Stomach (tissue), 9 donors: Measurements from ENCODE around the gene OFD1. TPM values are rescaled to one million over a fixed set of nuclear protein-coding genes. Genes with fewer than 3 reads are reported as not detected.

Source experiments
- DNase-seq, 2 donors: peaks; one replicate each; pipeline versions ENCODE4 v3.0.0 to v3.0.0-alpha.2; 2013 to 2019
- H3K27ac ChIP-seq, 5 donors: fragments of 200-600 bp in 4 of 5; sonication (generic) in 4 of 5; one replicate each; pipeline ENCODE4 v1.5.1; 2013 to 2019; ENCODE audit warnings: mild to moderate bottlenecking in 1 of 5, moderate library complexity in 1 of 5
- H3K27me3 ChIP-seq, 3 donors: fragments of 200-600 bp; sonication (generic); one replicate each; pipeline ENCODE4 v1.5.1; 2017 to 2019; ENCODE audit warnings: mixed run types in 1 of 3
- H3K36me3 ChIP-seq, 4 donors: fragments of 200-600 bp; sonication (generic); 1 replicate in 3 of 4; 2 replicates in 1 of 4; pipeline ENCODE4 v1.5.1; 2016 to 2019
- H3K4me1 ChIP-seq, 4 donors: fragments of 200-600 bp; sonication (generic); one replicate each; pipeline ENCODE4 v1.5.1; 2016 to 2019
- H3K4me3 ChIP-seq, 4 donors: fragments of 200-600 bp; sonication (generic) in 3 of 4; one replicate each; pipeline ENCODE4 v1.5.1; 2016 to 2019; ENCODE audit warnings: mild to moderate bottlenecking in 1 of 4
- H3K9me3 ChIP-seq, 4 donors: fragments of 200-600 bp; sonication (generic); one replicate each; pipeline ENCODE4 v1.5.1; 2016 to 2019
- CTCF ChIP-seq, 7 experiments: fragments of 450-650 bp in 4 of 7; fragments of 200-600 bp in 3 of 7; sonication (generic) in 3 of 7; IDR thresholded peaks; one replicate each; pipeline ENCODE4 v1.5.1; 2016 to 2019; ENCODE audit warnings: antibody characterized with exemption in 7 of 7, control low read depth in 2 of 7, mild to moderate bottlenecking in 1 of 7
- EP300 ChIP-seq: sonication (generic); formaldehyde crosslinking; IDR thresholded peaks from one replicate; pipeline ENCODE4 v1.6.1; 2017; ENCODE audit warnings: antibody characterized with exemption
- POLR2A ChIP-seq, 4 donors: fragments of 450-650 bp; IDR thresholded peaks; one replicate each; pipeline ENCODE4 v1.6.1; 2016; ENCODE audit warnings: antibody characterized with exemption in 4 of 4, control low read depth in 2 of 4, mild to moderate bottlenecking in 1 of 4, moderate library complexity in 1 of 4
- POLR2AphosphoS5 ChIP-seq, 3 donors: sonication (generic); formaldehyde crosslinking; IDR thresholded peaks; one replicate each; pipeline ENCODE4 v1.6.1; 2016; ENCODE audit warnings: antibody characterized with exemption in 3 of 3
- WGBS, 5 donors: extraction: QIAGEN DNeasy Blood & Tissue Kit in 3 of 5; methylation state at CpG; one replicate each; pipeline versions ENCODE4 v1.1.5 to v1.1.7; 2013 to 2018; 5-methylcytosine and 5-hydroxymethylcytosine counted together
- intact Hi-C: fragments of 100-400 bp; cut with DNase I; formaldehyde crosslinking; loops from one replicate; pipeline ENCODE4 v1.15.1; 2023; ENCODE audit warnings: low total_unique reads
- polyA plus RNA-seq, 3 donors: library from polyadenylated mRNA; stranded (reverse); fragments of 200-250 nt; gene quantifications; one replicate each; pipeline ENCODE4 v1.2.3, GENCODE V29; 2013
- total RNA-seq, 5 donors: library from RNA; depleted of rRNA; stranded (reverse); fragments of >200 nt; gene quantifications; one replicate each; pipeline versions ENCODE4 v1.1.0 to v1.2.3, GENCODE V29; 2014 to 2016
- donor health status: healthy with polysubstance abuse.
- donor health status: Bipolar disorder and iron deficiency.
- donor health status: healthy.

OFD1 gene
- total and polyA plus RNA-seq, 8 donors, result 15.6 to 144 (median 49.5) TPM

- Histone ChIP-seq H3K27ac (no peak overlapping the region), H3K9me3 (no peaks in the 10 kb centered on the region)
Observed at GRCh38 chrX:13775837-13776236, 41.3 kb downstream of the OFD1 start.

GRCh38 chrX:13776387-13776786 is 41.8 kb downstream of the OFD1 start:
- Histone ChIP-seq H3K4me1 (no peaks in the 10 kb centered on the region), H3K27ac (no peak overlapping the region), H3K27me3 (no peaks in the 10 kb centered on the region), H3K4me3 (no peak overlapping the region), H3K9me3 (no peaks in the 10 kb centered on the region), H3K36me3 (peaks cover 0 to 30% (median 27%) of the 10 kb centered on the region in 4 donors)
- intact Hi-C loops, result no loop called here
- TF ChIP-seq EP300, result no peak
- TF ChIP-seq POLR2A (IDR thresholded peaks at IDR 0.05), result no peak
- TF ChIP-seq POLR2AphosphoS5 (IDR thresholded peaks at IDR 0.05), result no peak
- TF ChIP-seq CTCF (IDR thresholded peaks at IDR 0.05), result no peak
- DNase-seq, result no peak
- 55 to 76% (median 72%) methylated on average over 4 of the region's 4 CpGs for WGBS, 5 donors

More at GRCh38 chrX:13775837-13776236, 41.3 kb downstream of the OFD1 start:
- no peaks in the 10 kb centered on the region for H3K4me1 ChIP-seq
- 85 to 98% (median 90%) methylated on average over 3 of the region's 3 CpGs for WGBS, 5 donors
- H3K4me3 ChIP-seq, result no peak overlapping the region
- peaks cover 0 to 36% (median 28%) of the 10 kb centered on the region in 4 donors for H3K36me3 ChIP-seq
- TF ChIP-seq EP300 (no peak), POLR2AphosphoS5 (IDR thresholded peaks at IDR 0.05) (no peak), CTCF (IDR thresholded peaks at IDR 0.05) (no peak), POLR2A (IDR thresholded peaks at IDR 0.05) (no peak)
- no peaks in the 10 kb centered on the region for H3K27me3 ChIP-seq
- no peak for DNase-seq
- intact Hi-C loops, result no loop called here

GRCh38 chrX:13778916-13779315 is 44.4 kb downstream of the OFD1 start:
- no peak for TF ChIP-seq EP300
- H3K4me1 ChIP-seq, result no peaks in the 10 kb centered on the region
- DNase-seq, result peak in 1 of 2 donors; percentile 23
- no peaks in the 10 kb centered on the region for H3K9me3 ChIP-seq
- WGBS, 5 donors, result 38 to 65% (median 43%) methylated on average over 2 of the region's 2 CpGs
- intact Hi-C loops, result no loop called here
- H3K27ac ChIP-seq, result no peak overlapping the region
- no peak overlapping the region for H3K4me3 ChIP-seq
- H3K27me3 ChIP-seq, result no peaks in the 10 kb centered on the region
- peaks cover 0 to 29% (median 25%) of the 10 kb centered on the region in 4 donors for H3K36me3 ChIP-seq

- 66 to 72% (median 70%) methylated on average over 7 of the region's 7 CpGs for WGBS, 5 donors
- no peak for DNase-seq
- Histone ChIP-seq H3K4me3 (no peak overlapping the region), H3K36me3 (peaks cover 0 to 9% (median 5%) of the 10 kb centered on the region in 4 donors), H3K27ac (no peak overlapping the region), H3K4me1 (no peaks in the 10 kb centered on the region), H3K9me3 (no peaks in the 10 kb centered on the region), H3K27me3 (peaks cover 0 to 2% (median 0%) of the 10 kb centered on the region in 3 donors)
- TF ChIP-seq POLR2AphosphoS5 (IDR thresholded peaks at IDR 0.05) (no peak), EP300 (no peak), CTCF (IDR thresholded peaks at IDR 0.05) (no peak), POLR2A (IDR thresholded peaks at IDR 0.05) (no peak)
- intact Hi-C loops, result no loop called here
Observed at GRCh38 chrX:13780868-13781427, 46.4 kb downstream of the OFD1 start.

- Histone ChIP-seq H3K36me3 (no peaks in the 10 kb centered on the region), H3K4me1 (no peaks in the 10 kb centered on the region), H3K4me3 (no peak overlapping the region), H3K27me3 (peaks cover 0 to 7% (median 0%) of the 10 kb centered on the region in 3 donors), H3K9me3 (no peaks in the 10 kb centered on the region), H3K27ac (no peak overlapping the region)
- DNase-seq, result no peak
- no peak for TF ChIP-seq CTCF (IDR thresholded peaks at IDR 0.05)
- no peak for TF ChIP-seq EP300
- TF ChIP-seq POLR2A (IDR thresholded peaks at IDR 0.05), result no peak
- TF ChIP-seq POLR2AphosphoS5 (IDR thresholded peaks at IDR 0.05), result no peak
- 51 to 69% (median 61%) methylated on average over 7 to 8 of the region's 8 CpGs for WGBS, 5 donors
- intact Hi-C loops, result no loop called here
Observed at GRCh38 chrX:13786048-13786447, 51.5 kb downstream of the OFD1 start.
